ENCODE data around the gene FAM228A. TPM values are rescaled to one million over a fixed set of nuclear protein-coding genes. Genes with fewer than 3 reads are reported as not detected.

The FAM228A gene
- total and polyA plus RNA-seq, 2 donors (not counting 1 experiment from before 2014, with no cell fraction given) = 0.07 TPM; not detected in 1

- no peak overlapping the region for H3K27ac Mint-ChIP-seq
- H3K9me3 Mint-ChIP-seq (ENCODE audit: insufficient read depth) = no peaks in the 10 kb centered on the region
- ChIA-PET CTCF (no interaction called here), POLR2A (no interaction called here)
- intact Hi-C loops (cut with micrococcal nuclease) = no loop called here
- WGBS (ENCODE audit: insufficient coverage) = 97% methylated on average over 13 of the region's 17 CpGs
- Histone ChIP-seq H2AFZ (ENCODE audit: insufficient read depth, low read depth, low read length, poor library complexity, severe bottlenecking) (no peak overlapping the region), H3K9ac (ENCODE audit: low read length) (no peak overlapping the region), H4K20me1 (ENCODE audit: control insufficient read depth, insufficient read depth, low read length, poor library complexity, severe bottlenecking) (no peaks in the 10 kb centered on the region), H3K9me3 (ENCODE audit: control extremely low read depth in 1 of 3, control insufficient read depth in 2 of 3, insufficient read depth in 1 of 3, low read length in 2 of 3) (peaks cover 0 to 10% (median 0%) of the 10 kb centered on the region in 3 donors), H3K27ac (ENCODE audit: low read length in 2 of 2) (no peak overlapping the region), H3K4me2 (replicated peaks; ENCODE audit: low read depth, low read length, poor library complexity, severe bottlenecking) (no peak overlapping the region), H3K79me2 (ENCODE audit: control insufficient read depth, insufficient read depth, low read length) (no peaks in the 10 kb centered on the region), H3K4me3 (ENCODE audit: control extremely low read depth in 1 of 5, extremely low read depth in 1 of 5, insufficient read depth in 1 of 5, low read depth in 2 of 5, low read length in 4 of 5) (no peak overlapping the region), H3K27me3 (replicated peaks in 1 of 4; ENCODE audit: control extremely low read depth in 1 of 4, control insufficient read depth in 3 of 4, insufficient read depth in 4 of 4, low read length in 3 of 4) (peaks cover 0 to 4% (median 0%) of the 10 kb centered on the region in 4 experiments), H3K36me3 (replicated peaks in 1 of 2; ENCODE audit: control extremely low read depth in 1 of 2, control insufficient read depth in 1 of 2, extremely low read depth in 1 of 2, insufficient read depth in 2 of 2, low read length in 1 of 2) (no peaks in the 10 kb centered on the region), H3K4me1 (ENCODE audit: control insufficient read depth in 2 of 2, insufficient read depth in 2 of 2, low read length in 2 of 2) (no peaks in the 10 kb centered on the region)
- no peak overlapping the region for H3K4me3 Mint-ChIP-seq
- DNase-seq (no peak), ATAC-seq (ENCODE audit: low read depth) (no peak)
- no peaks in the 10 kb centered on the region for H3K4me1 Mint-ChIP-seq
- TF ChIP-seq CTCF (IDR thresholded peaks at IDR 0.05) (no peak), EZH2 (IDR thresholded peaks at IDR 0.05; ENCODE audit: borderline replicate concordance, insufficient read depth, low read depth, low read length, poor library complexity, severe bottlenecking) (no peak)
- H3K27me3 Mint-ChIP-seq = peaks cover 3% of the 10 kb centered on the region
These were observed 856 bp downstream of the FAM228A start for GRCh38 chr2:24175631-24176187.

- Histone ChIP-seq H3K9ac (ENCODE audit: low read length) (no peak overlapping the region), H3K27me3 (replicated peaks in 1 of 4; ENCODE audit: control extremely low read depth in 1 of 4, control insufficient read depth in 3 of 4, insufficient read depth in 4 of 4, low read length in 3 of 4) (peaks cover 0 to 4% (median 0%) of the 10 kb centered on the region in 4 experiments), H3K36me3 (replicated peaks in 1 of 2; ENCODE audit: control extremely low read depth in 1 of 2, control insufficient read depth in 1 of 2, extremely low read depth in 1 of 2, insufficient read depth in 2 of 2, low read length in 1 of 2) (no peaks in the 10 kb centered on the region), H3K9me3 (ENCODE audit: control extremely low read depth in 1 of 3, control insufficient read depth in 2 of 3, insufficient read depth in 1 of 3, low read length in 2 of 3) (peaks cover 0 to 10% (median 0%) of the 10 kb centered on the region in 3 donors), H3K4me1 (ENCODE audit: control insufficient read depth in 2 of 2, insufficient read depth in 2 of 2, low read length in 2 of 2) (no peaks in the 10 kb centered on the region), H4K20me1 (ENCODE audit: control insufficient read depth, insufficient read depth, low read length, poor library complexity, severe bottlenecking) (no peaks in the 10 kb centered on the region), H3K27ac (ENCODE audit: low read length in 2 of 2) (no peak overlapping the region), H3K79me2 (ENCODE audit: control insufficient read depth, insufficient read depth, low read length) (no peaks in the 10 kb centered on the region), H3K4me3 (ENCODE audit: control extremely low read depth in 1 of 5, extremely low read depth in 1 of 5, insufficient read depth in 1 of 5, low read depth in 2 of 5, low read length in 4 of 5) (no peak overlapping the region), H2AFZ (ENCODE audit: insufficient read depth, low read depth, low read length, poor library complexity, severe bottlenecking) (no peak overlapping the region), H3K4me2 (replicated peaks; ENCODE audit: low read depth, low read length, poor library complexity, severe bottlenecking) (no peak overlapping the region)
- ATAC-seq (ENCODE audit: low read depth) (no peak), DNase-seq (no peak)
- Mint-ChIP-seq H3K4me1 (no peaks in the 10 kb centered on the region), H3K27ac (no peak overlapping the region), H3K27me3 (peaks cover 3% of the 10 kb centered on the region), H3K9me3 (ENCODE audit: insufficient read depth) (no peaks in the 10 kb centered on the region), H3K4me3 (no peak overlapping the region)
- POLR2A ChIA-PET = no interaction called here
- TF ChIP-seq EZH2 (IDR thresholded peaks at IDR 0.05; ENCODE audit: borderline replicate concordance, insufficient read depth, low read depth, low read length, poor library complexity, severe bottlenecking) = no peak
- intact Hi-C loops (cut with micrococcal nuclease) = no loop called here
- CTCF ChIA-PET = interaction anchor here (0.7 to 1.0 kb wide), 2 partner anchors 92 to 577 kb away, joined by 3 to 5 read pairs; partner anchors contain the start of gene TP53I3
- WGBS (ENCODE audit: insufficient coverage) = no CpG with 5 or more reads among the region's 1 CpG
These were observed 1.5 kb downstream of the FAM228A start for GRCh38 chr2:24176326-24176725.

All from B cell (primary cell).